HEK293 (cell line): Measurements from ENCODE around the gene FAM216A.
A peak's percentile ranks its signal among the peaks of the same experiment; 100 is the strongest.
"Not testable (repeated sequence)": the region's sequence is repeated elsewhere in the genome, so short reads cannot be mapped to it uniquely, and the experiment has no call there.

ENCODE experiments used
- CTCF ChIA-PET: fragments of 350-600 bp; formaldehyde crosslinking; extraction: SDS; loops from one replicate; lab custom pipeline; 2021; ENCODE audit warnings: antibody characterized with exemption; lab: Yijun Ruan, JAX
- POLR2A ChIA-PET: fragments of 300-600 bp; formaldehyde crosslinking; extraction: SDS; loops from one replicate; lab custom pipeline; 2020; ENCODE audit warnings: antibody characterized with exemption, inconsistent platforms; lab: Yijun Ruan, JAX
- H3K27ac ChIP-seq: fragments of 200-500 bp; sonication (Bioruptor generic); 2 replicates; pipeline ENCODE4 v1.5.1; 2014; ENCODE audit warnings: low read depth, low read length, control low read depth, inconsistent platforms; ENCODE audit errors: extremely low read depth
- H3K36me3 ChIP-seq, 2 experiments: fragments of 200-500 bp in 1 of 2; sonication (Bioruptor generic) in 1 of 2; 1 replicate in 1 of 2; 2 replicates in 1 of 2; pipeline ENCODE4 v1.5.1; 2014 to 2017; ENCODE audit warnings: inconsistent platforms in 2 of 2, low read length in 2 of 2; ENCODE audit not compliant: control insufficient read depth in 2 of 2, insufficient read depth in 1 of 2
- H3K4me1 ChIP-seq: fragments of 200-500 bp; sonication (Bioruptor generic); 2 replicates; pipeline ENCODE4 v1.5.1; 2014; ENCODE audit warnings: mild to moderate bottlenecking, low read length, inconsistent platforms; ENCODE audit not compliant: control insufficient read depth, insufficient read depth
- H3K4me3 ChIP-seq: 2 replicates; pipeline ENCODE4 v1.5.1; 2011; ENCODE audit warnings: low read depth, mild to moderate bottlenecking, control low read depth, low read length, moderate library complexity
- H3K9me3 ChIP-seq: fragments of 200-500 bp; sonication (Bioruptor generic); 2 replicates; pipeline ENCODE4 v1.5.1; 2014; ENCODE audit warnings: low read depth, low read length, inconsistent platforms; ENCODE audit not compliant: control insufficient read depth, insufficient read depth
- BCL11B ChIP-seq: fragments of 450-650 bp; formaldehyde crosslinking; IDR thresholded peaks from 2 replicates; pipeline ENCODE4 v1.5.1; 2016; ENCODE audit warnings: low read depth, missing biosample characterization, missing genetic modification characterization
- CTCF ChIP-seq: fragments of 450-650 bp; formaldehyde crosslinking; IDR thresholded peaks from 2 replicates; pipeline ENCODE4 v1.5.1; 2016; ENCODE audit warnings: missing biosample characterization, missing genetic modification characterization
- FEZF1 ChIP-seq: fragments of 450-650 bp; formaldehyde crosslinking; IDR thresholded peaks from 2 replicates; pipeline ENCODE4 v1.5.1; 2016; ENCODE audit warnings: missing biosample characterization, missing genetic modification characterization
- GFI1B ChIP-seq: fragments of 450-650 bp; formaldehyde crosslinking; IDR thresholded peaks from 2 replicates; pipeline ENCODE4 v1.5.1; 2016; ENCODE audit warnings: missing biosample characterization, missing genetic modification characterization
- HOXA7 ChIP-seq: sonication (generic); formaldehyde crosslinking; IDR thresholded peaks from 2 replicates; pipeline ENCODE4 v1.8.1; 2022; ENCODE audit warnings: missing genetic modification reagents, borderline replicate concordance
- KLF16 ChIP-seq: fragments of 450-650 bp; formaldehyde crosslinking; IDR thresholded peaks from 2 replicates; pipeline ENCODE4 v1.5.1; 2017; ENCODE audit warnings: missing biosample characterization, missing genetic modification characterization
- PRDM6 ChIP-seq: fragments of 450-650 bp; formaldehyde crosslinking; IDR thresholded peaks from 2 replicates; pipeline ENCODE4 v1.5.1; 2017; ENCODE audit warnings: missing biosample characterization, missing genetic modification characterization
- ZEB2 ChIP-seq: fragments of 450-650 bp; formaldehyde crosslinking; IDR thresholded peaks from 2 replicates; pipeline ENCODE4 v1.5.1; 2016; ENCODE audit warnings: missing biosample characterization, missing genetic modification characterization
- ZNF146 ChIP-seq: fragments of 450-650 bp; formaldehyde crosslinking; IDR thresholded peaks from 2 replicates; pipeline ENCODE4 v1.5.1; 2016; ENCODE audit warnings: missing biosample characterization, missing genetic modification characterization
- ZNF335 ChIP-seq: fragments of 450-650 bp; formaldehyde crosslinking; conservative IDR thresholded peaks from 2 replicates; pipeline ENCODE4 v1.5.1; 2016; ENCODE audit warnings: missing biosample characterization, missing genetic modification characterization
- ZNF473 ChIP-seq: fragments of 450-650 bp; formaldehyde crosslinking; IDR thresholded peaks from 2 replicates; pipeline ENCODE4 v1.5.1; 2017; ENCODE audit warnings: missing biosample characterization, missing genetic modification characterization
- ZNF488 ChIP-seq: fragments of 450-650 bp; formaldehyde crosslinking; IDR thresholded peaks from 2 replicates; pipeline ENCODE4 v1.5.1; 2016; ENCODE audit warnings: missing biosample characterization, missing genetic modification characterization
- ZNF560 ChIP-seq: fragments of 450-650 bp; formaldehyde crosslinking; IDR thresholded peaks from 2 replicates; pipeline ENCODE4 v1.5.1; 2017; ENCODE audit warnings: missing biosample characterization, missing genetic modification characterization, borderline replicate concordance
- ZNF670 ChIP-seq: fragments of 450-650 bp; formaldehyde crosslinking; IDR thresholded peaks from 2 replicates; pipeline ENCODE4 v1.5.1; 2016; ENCODE audit warnings: missing biosample characterization, missing genetic modification characterization, low read depth
- ZNF747 ChIP-seq: fragments of 450-650 bp; formaldehyde crosslinking; IDR thresholded peaks from 2 replicates; pipeline ENCODE4 v1.5.1; 2016; ENCODE audit warnings: missing biosample characterization, missing genetic modification characterization
- ZSCAN23 ChIP-seq: fragments of 450-650 bp; formaldehyde crosslinking; IDR thresholded peaks from 2 replicates; pipeline ENCODE4 v1.5.1; 2016; ENCODE audit warnings: missing biosample characterization, missing genetic modification characterization
- TF ChIP-seq, protein P1 (sequence below): fragments of 450-650 bp; formaldehyde crosslinking; IDR thresholded peaks from 2 replicates; pipeline ENCODE4 v1.5.1; 2016; ENCODE audit warnings: missing biosample characterization, missing genetic modification characterization

The FAM216A gene

GRCh38 chr12:110426406-110426805 lies 42.2 kb upstream of the FAM216A start:
- H3K4me1 ChIP-seq = no peaks in the 10 kb centered on the region
- ChIA-PET CTCF (no interaction called here), POLR2A (no interaction called here)
- no peak overlapping the region for H3K27ac ChIP-seq
- no peak overlapping the region for H3K4me3 ChIP-seq
- no peaks in the 10 kb centered on the region for H3K9me3 ChIP-seq
- no peaks in the 10 kb centered on the region for H3K36me3 ChIP-seq
- TF ChIP-seq CTCF = no peak
- TF ChIP-seq PRDM6 (tag by site-specific recombination) = 0 out of 2 replicates have a peak, but pooled peaks have one; percentile 2

DNA sequence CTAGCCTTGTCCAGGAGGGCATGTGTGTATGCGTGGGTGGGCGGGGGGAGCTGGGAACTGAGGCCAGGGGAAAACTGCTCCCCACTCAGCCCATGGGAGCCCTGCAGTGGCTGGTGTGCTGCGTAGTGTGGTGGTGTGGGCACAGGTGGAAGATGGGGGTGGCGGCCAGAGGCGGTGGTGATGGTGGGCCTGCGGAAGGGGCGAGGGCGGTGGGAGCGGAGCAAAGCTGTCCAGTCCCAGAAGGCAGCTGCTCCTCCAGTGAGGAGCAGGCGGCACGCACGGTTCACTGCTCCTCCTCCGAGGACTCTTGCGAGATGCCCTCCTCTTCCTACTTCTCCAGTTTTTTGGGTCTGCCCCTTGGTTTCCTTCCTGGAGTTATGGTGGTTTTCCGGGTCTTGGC lies 39.0 kb upstream of the FAM216A start:
- POLR2A ChIA-PET, H3K9me3 ChIP-seq, H3K4me3 ChIP-seq, H3K27ac ChIP-seq, H3K36me3 ChIP-seq, H3K4me1 ChIP-seq: not testable (repeated sequence)
- CTCF ChIA-PET = interaction anchor here (0.7 kb wide), 1 partner anchor 23 kb away, joined by 3 read pairs; no protein-coding TSS in a partner anchor

DNA sequence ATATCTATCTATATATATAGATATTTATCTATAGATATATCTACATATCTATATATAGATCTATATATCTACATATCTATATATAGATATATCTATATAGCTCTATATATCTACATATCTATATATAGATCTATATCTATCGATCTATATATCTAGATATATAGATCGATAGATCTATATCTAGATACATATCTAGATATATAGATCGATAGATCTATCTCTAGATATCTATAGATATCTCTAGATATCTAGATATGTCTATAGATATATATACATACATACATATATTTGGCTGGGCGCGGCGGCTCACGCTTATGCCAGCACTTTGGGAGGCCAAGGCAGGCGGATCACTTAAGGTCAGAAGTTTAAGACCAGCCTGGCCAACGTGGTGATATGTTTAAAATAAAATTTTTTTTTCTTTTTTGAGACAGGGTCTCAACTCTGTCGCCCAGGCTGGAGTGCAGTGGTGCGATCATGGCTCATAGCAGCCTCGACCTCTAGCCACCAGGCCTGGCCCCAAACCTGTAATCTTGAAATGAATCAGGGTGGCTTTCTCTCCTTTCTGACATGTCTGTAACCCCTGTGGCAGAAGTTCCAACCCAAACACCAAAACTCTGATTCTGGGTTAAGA lies 36.6 kb upstream of the FAM216A start:
- H3K36me3 ChIP-seq = peaks cover 17 to 22% of the 10 kb centered on the region in 2 experiments
- TF ChIP-seq ZNF473 (tag by site-specific recombination) = no peak
- TF ChIP-seq ZSCAN23 (tag by site-specific recombination) = no peak
- TF ChIP-seq HOXA7 (CRISPR knock-in tag) = no peak
- TF ChIP-seq ZNF747 (tag by site-specific recombination) = no peak
- TF ChIP-seq ZNF335 (tag by site-specific recombination) = no peak
- TF ChIP-seq KLF16 (tag by site-specific recombination) = no peak
- TF ChIP-seq ZNF146 (tag by site-specific recombination) = no peak
- no peak for TF ChIP-seq GFI1B (tag by site-specific recombination)
- no peak for TF ChIP-seq ZEB2 (tag by site-specific recombination)
- no peak for TF ChIP-seq ZNF488 (tag by site-specific recombination)
- no peaks in the 10 kb centered on the region for H3K9me3 ChIP-seq
- ChIA-PET CTCF (interaction anchor here (0.6 to 2.9 kb wide), 51 partner anchors 10 to 774 kb away, joined by 3 to 28 read pairs (median 4); partner anchors contain the start of genes ANAPC7, FAM216A and GPN3), POLR2A (interaction anchor here (0.5 to 2.0 kb wide), 6 partner anchors 18 to 444 kb away, joined by 3 to 10 read pairs (median 8); partner anchors contain the start of genes ANAPC7, ARPC3, FAM216A and GPN3)
- H3K4me1 ChIP-seq = no peaks in the 10 kb centered on the region
- H3K4me3 ChIP-seq = no peak overlapping the region
- H3K27ac ChIP-seq = no peak overlapping the region

- H3K9me3 ChIP-seq = no peaks in the 10 kb centered on the region
- ChIA-PET POLR2A (interaction anchor here (0.6 kb wide), 1 partner anchor 17 kb away, joined by 5 read pairs; no protein-coding TSS in a partner anchor), CTCF (no interaction called here)
- TF ChIP-seq ZNF670 (tag by site-specific recombination) = no peak
- TF ChIP-seq ZNF560 (tag by site-specific recombination) = no peak
- TF ChIP-seq, protein P1, sequence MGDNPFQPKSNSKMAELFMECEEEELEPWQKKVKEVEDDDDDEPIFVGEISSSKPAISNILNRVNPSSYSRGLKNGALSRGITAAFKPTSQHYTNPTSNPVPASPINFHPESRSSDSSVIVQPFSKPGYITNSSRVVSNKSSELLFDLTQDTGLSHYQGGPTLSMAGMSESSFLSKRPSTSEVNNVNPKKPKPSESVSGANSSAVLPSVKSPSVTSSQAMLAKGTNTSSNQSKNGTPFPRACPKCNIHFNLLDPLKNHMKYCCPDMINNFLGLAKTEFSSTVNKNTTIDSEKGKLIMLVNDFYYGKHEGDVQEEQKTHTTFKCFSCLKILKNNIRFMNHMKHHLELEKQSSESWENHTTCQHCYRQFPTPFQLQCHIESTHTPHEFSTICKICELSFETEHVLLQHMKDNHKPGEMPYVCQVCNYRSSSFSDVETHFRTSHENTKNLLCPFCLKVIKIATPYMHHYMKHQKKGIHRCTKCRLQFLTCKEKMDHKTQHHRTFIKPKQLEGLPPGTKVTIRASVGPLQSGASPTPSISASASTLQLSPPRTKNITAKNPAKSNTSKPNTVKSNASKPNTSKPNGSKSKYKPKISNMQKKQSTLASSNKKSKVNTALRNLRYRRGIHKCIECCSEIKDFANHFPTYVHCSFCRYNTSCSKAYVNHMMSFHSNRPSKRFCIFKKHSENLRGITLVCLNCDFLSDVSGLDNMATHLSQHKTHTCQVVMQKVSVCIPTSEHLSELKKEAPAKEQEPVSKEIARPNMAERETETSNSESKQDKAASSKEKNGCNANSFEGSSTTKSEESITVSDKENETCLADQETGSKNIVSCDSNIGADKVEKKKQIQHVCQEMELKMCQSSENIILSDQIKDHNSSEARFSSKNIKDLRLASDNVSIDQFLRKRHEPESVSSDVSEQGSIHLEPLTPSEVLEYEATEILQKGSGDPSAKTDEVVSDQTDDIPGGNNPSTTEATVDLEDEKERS (tag by site-specific recombination) = no peak
- no peak for TF ChIP-seq FEZF1 (tag by site-specific recombination)
- TF ChIP-seq BCL11B (tag by site-specific recombination) = no peak
- no peak overlapping the region for H3K4me3 ChIP-seq
- H3K36me3 ChIP-seq = peaks cover 42 to 57% of the 10 kb centered on the region in 2 experiments
- H3K4me1 ChIP-seq = no peaks in the 10 kb centered on the region
- H3K27ac ChIP-seq = no peak overlapping the region
These were observed 32.4 kb upstream of the FAM216A start for GRCh38 chr12:110436231-110436630.
